Measurements from ENCODE around the gene PLCD1.
"Not testable (repeated sequence)": the region's sequence is repeated elsewhere in the genome, so short reads cannot be mapped to it uniquely, and the experiment has no call there.

The PLCD1 gene

GRCh38 chr3:37997791-37998370, 31.6 kb downstream of the PLCD1 start:
- peak; percentile 11 for DNase-seq

- peak; percentile 8 for DNase-seq
Observed at GRCh38 chr3:37997342-37997741, 32.1 kb downstream of the PLCD1 start.

GRCh38 chr3:37996785-37997301, 32.6 kb downstream of the PLCD1 start:
- peak; percentile 76 for DNase-seq

- peak; percentile 6 for DNase-seq
Observed at GRCh38 chr3:37995652-37996641, 33.5 kb downstream of the PLCD1 start.

- DNase-seq = no peak
Observed at GRCh38 chr3:37994639-37994972, 34.8 kb downstream of the PLCD1 start.

GRCh38 chr3:37993820-37994638, 35.4 kb downstream of the PLCD1 start:
- DNase-seq = peak; percentile 76

GRCh38 chr3:37993460-37993819, 36.0 kb downstream of the PLCD1 start:
- DNase-seq = no peak

GRCh38 chr3:37993067-37993455, 36.4 kb downstream of the PLCD1 start:
- DNase-seq = peak; percentile 1

- peak; percentile 4 for DNase-seq
Observed at GRCh38 chr3:37992271-37993066, 37.0 kb downstream of the PLCD1 start.

- peak; percentile 7 for DNase-seq
Observed at GRCh38 chr3:37991823-37992222, 37.6 kb downstream of the PLCD1 start.

GRCh38 chr3:37991109-37991508, 38.3 kb downstream of the PLCD1 start:
- DNase-seq = no peak

GRCh38 chr3:37990527-37990926, 38.9 kb downstream of the PLCD1 start, which contains the start of gene VILL:
TSS of gene VILL (plus strand) at chr3:37990786. CDS start at chr3:37993673, 2,887 bp downstream.
- no peak for DNase-seq

GRCh38 chr3:37989821-37990480, 39.5 kb downstream of the PLCD1 start:
- no peak for DNase-seq

GRCh38 chr3:37988931-37989525, 40.4 kb downstream of the PLCD1 start:
- no peak for DNase-seq

- not testable (repeated sequence) for DNase-seq
Observed at GRCh38 chr3:37988376-37988775, 41.1 kb downstream of the PLCD1 start.

- DNase-seq = no peak
Observed at GRCh38 chr3:37987751-37988179, 41.7 kb downstream of the PLCD1 start.

GRCh38 chr3:37987315-37987697, 42.1 kb downstream of the PLCD1 start:
- no peak for DNase-seq

- DNase-seq = no peak
Observed at GRCh38 chr3:37986479-37987314, 42.7 kb downstream of the PLCD1 start.

GRCh38 chr3:37985637-37986320, 43.7 kb downstream of the PLCD1 start:
- no peak for DNase-seq

GRCh38 chr3:37984596-37984995, 44.8 kb downstream of the PLCD1 start:
- DNase-seq = no peak

Measured in activated naive CD4-positive, alpha-beta T cell treated with anti-CD3 and anti-CD28 coated beads, Interleukin-2, amount 50 U/mL, for 16 hours (primary cell).